ENCODE results near the gene NEDD4L. TPM values are rescaled to one million over a fixed set of nuclear protein-coding genes. Genes with fewer than 3 reads are reported as not detected.

The NEDD4L gene
- polyA plus RNA-seq, 1 of the 3 experiments (the other 2 are of a cell fraction): 13.2 TPM

DNA sequence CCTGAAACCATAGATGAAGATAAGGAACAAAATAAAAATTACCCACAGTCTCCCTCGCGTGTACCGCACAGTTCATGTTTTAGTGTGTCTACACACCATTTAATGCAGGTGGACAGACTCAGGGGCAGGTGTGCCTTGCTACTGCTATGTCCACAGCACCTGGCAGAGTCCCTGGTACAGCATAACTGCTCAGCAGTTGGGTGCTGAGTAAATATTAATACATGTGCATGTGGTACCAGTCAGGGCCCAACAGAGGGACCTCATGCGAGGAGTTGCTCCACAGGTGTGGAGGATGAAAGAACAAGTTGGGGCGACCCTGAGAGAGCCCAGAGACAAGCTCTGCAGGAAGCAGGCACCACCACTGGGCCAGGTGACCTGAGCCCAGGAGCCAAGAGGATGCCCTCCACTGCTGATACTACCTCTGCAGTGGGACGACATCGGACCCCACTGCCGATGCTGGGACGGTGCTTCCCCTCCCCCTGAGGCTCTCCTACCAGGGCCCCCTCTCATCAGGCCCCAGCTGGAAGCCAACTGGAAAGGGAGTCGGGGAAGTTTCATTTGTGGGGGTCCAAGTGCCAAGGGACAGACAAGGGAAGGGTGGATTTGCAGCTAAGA is 100.8 kb downstream of the NEDD4L start:
- no peaks in the 10 kb centered on the region for H3K36me3 ChIP-seq (replicated peaks in 1 of 2; ENCODE audit: control insufficient read depth in 1 of 2, insufficient read depth in 2 of 2, low read length in 1 of 2)
- no peaks in the 10 kb centered on the region for H3K27me3 ChIP-seq (ENCODE audit: insufficient read depth)
- no peak overlapping the region for H3K9ac ChIP-seq
- H3F3A ChIP-seq (replicated peaks; ENCODE audit: insufficient read depth): no peaks in the 10 kb centered on the region
- ChIA-PET POLR2A (no interaction called here), CTCF (interaction anchor here (3.0 to 3.3 kb wide), 2 partner anchors 8 to 23 kb away, joined by 12 to 16 read pairs; no protein-coding TSS in a partner anchor)
- no peaks in the 10 kb centered on the region for H4K20me1 ChIP-seq (ENCODE audit: insufficient read depth)
- no peak overlapping the region for H3K4me3 ChIP-seq (ENCODE audit: low read depth in 2 of 2, low read length in 1 of 2)
- no peaks in the 10 kb centered on the region for H3K9me3 ChIP-seq
- no peaks in the 10 kb centered on the region for H3K79me2 ChIP-seq (ENCODE audit: insufficient read depth)
- H3K4me1 ChIP-seq (ENCODE audit: control insufficient read depth in 1 of 2, insufficient read depth in 2 of 2, low read depth in 1 of 2, low read length in 1 of 2): peaks cover 0 to 11% of the 10 kb centered on the region in 2 experiments; a peak in 2 of 4 replicates
- no peak overlapping the region for H3K27ac ChIP-seq (ENCODE audit: low read depth in 2 of 2, low read length in 1 of 2)
- no peaks in the 10 kb centered on the region for H3K9me2 ChIP-seq
- H3K4me2 ChIP-seq: no peak overlapping the region
- TF ChIP-seq GABPA (IDR thresholded peaks at IDR 0.05; ENCODE audit: low read depth) (no peak), TAF1 (IDR thresholded peaks at IDR 0.05; ENCODE audit: borderline replicate concordance, low read depth, low read length) (no peak), POLR2AphosphoS5 (IDR thresholded peaks at IDR 0.05; ENCODE audit: low read depth, low read length) (no peak), JUND (IDR thresholded peaks at IDR 0.05) (no peak), MXI1 (IDR thresholded peaks at IDR 0.05; ENCODE audit: low read depth, low read length) (no peak), FOXJ3 (CRISPR knock-in tag; IDR thresholded peaks at IDR 0.05) (no peak), ELF1 (IDR thresholded peaks at IDR 0.05) (no peak), SMC3 (IDR thresholded peaks at IDR 0.05; ENCODE audit: low read depth, low read length) (no peak), RXRA (IDR thresholded peaks at IDR 0.05; ENCODE audit: borderline replicate concordance, low read depth) (no peak), GATA2 (CRISPR knock-in tag; IDR thresholded peaks at IDR 0.05) (no peak), RFX5 (IDR thresholded peaks at IDR 0.05; ENCODE audit: low read length) (no peak)
- TF ChIP-seq, protein P1, sequence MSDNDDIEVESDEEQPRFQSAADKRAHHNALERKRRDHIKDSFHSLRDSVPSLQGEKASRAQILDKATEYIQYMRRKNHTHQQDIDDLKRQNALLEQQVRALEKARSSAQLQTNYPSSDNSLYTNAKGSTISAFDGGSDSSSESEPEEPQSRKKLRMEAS (IDR thresholded peaks at IDR 0.05; ENCODE audit: low read depth): no peak
- TF ChIP-seq, protein P2, sequence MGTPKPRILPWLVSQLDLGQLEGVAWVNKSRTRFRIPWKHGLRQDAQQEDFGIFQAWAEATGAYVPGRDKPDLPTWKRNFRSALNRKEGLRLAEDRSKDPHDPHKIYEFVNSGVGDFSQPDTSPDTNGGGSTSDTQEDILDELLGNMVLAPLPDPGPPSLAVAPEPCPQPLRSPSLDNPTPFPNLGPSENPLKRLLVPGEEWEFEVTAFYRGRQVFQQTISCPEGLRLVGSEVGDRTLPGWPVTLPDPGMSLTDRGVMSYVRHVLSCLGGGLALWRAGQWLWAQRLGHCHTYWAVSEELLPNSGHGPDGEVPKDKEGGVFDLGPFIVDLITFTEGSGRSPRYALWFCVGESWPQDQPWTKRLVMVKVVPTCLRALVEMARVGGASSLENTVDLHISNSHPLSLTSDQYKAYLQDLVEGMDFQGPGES (IDR thresholded peaks at IDR 0.05; ENCODE audit: low read depth, low read length): no peak
- no peak overlapping the region for H2AFZ ChIP-seq (ENCODE audit: low read depth)
- DNase-seq: no peak
- WGBS (ENCODE audit: low lambda C conversion rate): 84% methylated on average over 10 of the region's 10 CpGs

DNA sequence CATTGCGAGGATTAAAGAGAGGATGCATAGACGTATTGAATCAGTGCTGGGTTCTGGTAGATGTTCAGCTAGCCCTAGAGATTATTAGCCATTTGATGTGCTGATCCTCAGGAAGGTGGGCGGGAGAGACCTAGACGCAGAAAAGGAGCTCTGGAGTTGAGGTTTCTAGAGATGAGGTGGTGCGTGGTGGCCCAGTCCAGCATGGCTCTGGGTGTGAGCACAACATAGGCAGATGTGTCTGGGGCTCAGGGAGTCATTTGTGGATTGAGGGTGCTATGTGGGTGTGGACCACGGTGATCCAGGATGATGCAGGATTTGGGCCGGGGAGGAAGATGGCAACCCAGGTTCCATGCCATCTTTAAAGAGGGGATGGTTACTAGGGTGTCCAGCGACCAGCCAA is 102.1 kb downstream of the NEDD4L start:
- Histone ChIP-seq H3K4me3 (ENCODE audit: low read depth in 2 of 2, low read length in 1 of 2) (no peak overlapping the region), H2AFZ (ENCODE audit: low read depth) (no peak overlapping the region), H3K36me3 (replicated peaks in 1 of 2; ENCODE audit: control insufficient read depth in 1 of 2, insufficient read depth in 2 of 2, low read length in 1 of 2) (no peaks in the 10 kb centered on the region), H4K20me1 (ENCODE audit: insufficient read depth) (no peaks in the 10 kb centered on the region), H3K27ac (ENCODE audit: low read depth in 2 of 2, low read length in 1 of 2) (no peak overlapping the region), H3K9me3 (no peaks in the 10 kb centered on the region), H3K27me3 (ENCODE audit: insufficient read depth) (no peaks in the 10 kb centered on the region), H3K79me2 (ENCODE audit: insufficient read depth) (no peaks in the 10 kb centered on the region), H3K4me1 (ENCODE audit: control insufficient read depth in 1 of 2, insufficient read depth in 2 of 2, low read depth in 1 of 2, low read length in 1 of 2) (peaks cover 0 to 11% of the 10 kb centered on the region in 2 experiments; a peak in 2 of 4 replicates), H3K9ac (no peak overlapping the region), H3K4me2 (no peak overlapping the region), H3K9me2 (no peaks in the 10 kb centered on the region), H3F3A (replicated peaks; ENCODE audit: insufficient read depth) (no peaks in the 10 kb centered on the region)
- ChIA-PET CTCF (interaction anchor here (0.6 to 3.3 kb wide), 5 partner anchors 10 to 94 kb away, joined by 3 to 16 read pairs (median 3); no protein-coding TSS in a partner anchor), POLR2A (no interaction called here)
- 91% methylated on average over 8 of the region's 8 CpGs for WGBS (ENCODE audit: low lambda C conversion rate)
- DNase-seq: no peak
- TF ChIP-seq RAD21 (IDR thresholded peaks at IDR 0.05; ENCODE audit: low read length): no peak
- TF ChIP-seq, protein P3, sequence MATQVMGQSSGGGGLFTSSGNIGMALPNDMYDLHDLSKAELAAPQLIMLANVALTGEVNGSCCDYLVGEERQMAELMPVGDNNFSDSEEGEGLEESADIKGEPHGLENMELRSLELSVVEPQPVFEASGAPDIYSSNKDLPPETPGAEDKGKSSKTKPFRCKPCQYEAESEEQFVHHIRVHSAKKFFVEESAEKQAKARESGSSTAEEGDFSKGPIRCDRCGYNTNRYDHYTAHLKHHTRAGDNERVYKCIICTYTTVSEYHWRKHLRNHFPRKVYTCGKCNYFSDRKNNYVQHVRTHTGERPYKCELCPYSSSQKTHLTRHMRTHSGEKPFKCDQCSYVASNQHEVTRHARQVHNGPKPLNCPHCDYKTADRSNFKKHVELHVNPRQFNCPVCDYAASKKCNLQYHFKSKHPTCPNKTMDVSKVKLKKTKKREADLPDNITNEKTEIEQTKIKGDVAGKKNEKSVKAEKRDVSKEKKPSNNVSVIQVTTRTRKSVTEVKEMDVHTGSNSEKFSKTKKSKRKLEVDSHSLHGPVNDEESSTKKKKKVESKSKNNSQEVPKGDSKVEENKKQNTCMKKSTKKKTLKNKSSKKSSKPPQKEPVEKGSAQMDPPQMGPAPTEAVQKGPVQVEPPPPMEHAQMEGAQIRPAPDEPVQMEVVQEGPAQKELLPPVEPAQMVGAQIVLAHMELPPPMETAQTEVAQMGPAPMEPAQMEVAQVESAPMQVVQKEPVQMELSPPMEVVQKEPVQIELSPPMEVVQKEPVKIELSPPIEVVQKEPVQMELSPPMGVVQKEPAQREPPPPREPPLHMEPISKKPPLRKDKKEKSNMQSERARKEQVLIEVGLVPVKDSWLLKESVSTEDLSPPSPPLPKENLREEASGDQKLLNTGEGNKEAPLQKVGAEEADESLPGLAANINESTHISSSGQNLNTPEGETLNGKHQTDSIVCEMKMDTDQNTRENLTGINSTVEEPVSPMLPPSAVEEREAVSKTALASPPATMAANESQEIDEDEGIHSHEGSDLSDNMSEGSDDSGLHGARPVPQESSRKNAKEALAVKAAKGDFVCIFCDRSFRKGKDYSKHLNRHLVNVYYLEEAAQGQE (IDR thresholded peaks at IDR 0.05; ENCODE audit: low read depth, low read length): no peak
- no peak for TF ChIP-seq FOSL2 (IDR thresholded peaks at IDR 0.05; ENCODE audit: borderline replicate concordance, low read depth)
- TF ChIP-seq RCOR1 (IDR thresholded peaks at IDR 0.05; ENCODE audit: low read length): no peak
- no peak for TF ChIP-seq TEAD4 (IDR thresholded peaks at IDR 0.05; ENCODE audit: borderline replicate concordance, insufficient read depth)
- TF ChIP-seq, protein P4, sequence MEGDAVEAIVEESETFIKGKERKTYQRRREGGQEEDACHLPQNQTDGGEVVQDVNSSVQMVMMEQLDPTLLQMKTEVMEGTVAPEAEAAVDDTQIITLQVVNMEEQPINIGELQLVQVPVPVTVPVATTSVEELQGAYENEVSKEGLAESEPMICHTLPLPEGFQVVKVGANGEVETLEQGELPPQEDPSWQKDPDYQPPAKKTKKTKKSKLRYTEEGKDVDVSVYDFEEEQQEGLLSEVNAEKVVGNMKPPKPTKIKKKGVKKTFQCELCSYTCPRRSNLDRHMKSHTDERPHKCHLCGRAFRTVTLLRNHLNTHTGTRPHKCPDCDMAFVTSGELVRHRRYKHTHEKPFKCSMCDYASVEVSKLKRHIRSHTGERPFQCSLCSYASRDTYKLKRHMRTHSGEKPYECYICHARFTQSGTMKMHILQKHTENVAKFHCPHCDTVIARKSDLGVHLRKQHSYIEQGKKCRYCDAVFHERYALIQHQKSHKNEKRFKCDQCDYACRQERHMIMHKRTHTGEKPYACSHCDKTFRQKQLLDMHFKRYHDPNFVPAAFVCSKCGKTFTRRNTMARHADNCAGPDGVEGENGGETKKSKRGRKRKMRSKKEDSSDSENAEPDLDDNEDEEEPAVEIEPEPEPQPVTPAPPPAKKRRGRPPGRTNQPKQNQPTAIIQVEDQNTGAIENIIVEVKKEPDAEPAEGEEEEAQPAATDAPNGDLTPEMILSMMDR (IDR thresholded peaks at IDR 0.05): no peak
- TF ChIP-seq EZH2phosphoT487 (IDR thresholded peaks at IDR 0.05; ENCODE audit: borderline replicate concordance, low read depth): no peak
- TF ChIP-seq POLR2AphosphoS5 (IDR thresholded peaks at IDR 0.05; ENCODE audit: low read depth, low read length): no peak
- TF ChIP-seq TAF1 (IDR thresholded peaks at IDR 0.05; ENCODE audit: borderline replicate concordance, low read depth, low read length): no peak
- no peak for TF ChIP-seq NFIC (IDR thresholded peaks at IDR 0.05; ENCODE audit: borderline replicate concordance)
- TF ChIP-seq RFX5 (IDR thresholded peaks at IDR 0.05; ENCODE audit: low read length): no peak
- no peak for TF ChIP-seq TCF12 (IDR thresholded peaks at IDR 0.05)
- no peak for TF ChIP-seq NRF1 (IDR thresholded peaks at IDR 0.05; ENCODE audit: low read depth, low read length)

All from SK-N-SH (cell line).